C4-2B (cell line): ENCODE results near the gene CEP97.

Source experiments
- ZFX ChIP-seq: fragments of 450-650 bp; IDR thresholded peaks from 2 replicates; pipeline ENCODE4 v1.6.1; 2017
- TF ChIP-seq, protein P1 (sequence below): fragments of 450-650 bp; conservative IDR thresholded peaks from 2 replicates; pipeline ENCODE4 v1.5.1; 2017; ENCODE audit warnings: mild to moderate bottlenecking

DNA sequence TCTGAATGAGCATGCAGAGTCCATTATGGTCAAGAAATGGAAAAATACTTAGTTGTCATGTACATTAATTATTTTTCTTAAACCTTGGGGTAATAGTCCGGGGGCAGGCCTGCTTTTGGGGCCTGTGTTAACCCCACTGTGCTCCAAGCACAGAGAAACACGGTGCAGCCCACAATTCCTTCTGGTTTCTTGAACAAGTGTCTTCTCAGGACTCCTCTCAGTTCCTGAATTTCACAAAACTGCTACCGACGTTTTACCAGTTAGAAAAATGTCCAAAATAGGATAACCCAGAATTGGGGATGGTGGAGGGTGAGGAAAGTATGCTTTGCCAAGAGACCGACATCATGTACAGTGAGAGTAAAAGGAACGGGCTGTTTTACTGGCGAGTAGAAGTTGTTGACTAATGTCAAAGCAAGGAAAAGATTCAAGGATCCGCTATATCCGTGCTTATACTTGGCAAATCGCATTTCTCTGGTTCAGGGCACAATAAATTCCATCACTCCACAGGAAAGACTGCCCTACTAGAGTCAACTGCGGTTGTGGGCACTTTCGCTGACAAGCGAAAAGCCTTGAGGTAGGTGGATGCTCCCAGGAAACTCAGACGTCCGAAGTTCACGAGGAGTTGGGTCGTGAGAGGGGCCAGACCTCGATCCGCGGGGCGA is 54.1 kb downstream of the CEP97 start:
- TF ChIP-seq, protein P1, sequence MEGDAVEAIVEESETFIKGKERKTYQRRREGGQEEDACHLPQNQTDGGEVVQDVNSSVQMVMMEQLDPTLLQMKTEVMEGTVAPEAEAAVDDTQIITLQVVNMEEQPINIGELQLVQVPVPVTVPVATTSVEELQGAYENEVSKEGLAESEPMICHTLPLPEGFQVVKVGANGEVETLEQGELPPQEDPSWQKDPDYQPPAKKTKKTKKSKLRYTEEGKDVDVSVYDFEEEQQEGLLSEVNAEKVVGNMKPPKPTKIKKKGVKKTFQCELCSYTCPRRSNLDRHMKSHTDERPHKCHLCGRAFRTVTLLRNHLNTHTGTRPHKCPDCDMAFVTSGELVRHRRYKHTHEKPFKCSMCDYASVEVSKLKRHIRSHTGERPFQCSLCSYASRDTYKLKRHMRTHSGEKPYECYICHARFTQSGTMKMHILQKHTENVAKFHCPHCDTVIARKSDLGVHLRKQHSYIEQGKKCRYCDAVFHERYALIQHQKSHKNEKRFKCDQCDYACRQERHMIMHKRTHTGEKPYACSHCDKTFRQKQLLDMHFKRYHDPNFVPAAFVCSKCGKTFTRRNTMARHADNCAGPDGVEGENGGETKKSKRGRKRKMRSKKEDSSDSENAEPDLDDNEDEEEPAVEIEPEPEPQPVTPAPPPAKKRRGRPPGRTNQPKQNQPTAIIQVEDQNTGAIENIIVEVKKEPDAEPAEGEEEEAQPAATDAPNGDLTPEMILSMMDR, result no peak
- TF ChIP-seq ZFX, result no peak
